Measurements from ENCODE around the gene SLC5A8.
"Not testable (repeated sequence)": the region's sequence is repeated elsewhere in the genome, so short reads cannot be mapped to it uniquely, and the experiment has no call there.

Gene SLC5A8

DNA sequence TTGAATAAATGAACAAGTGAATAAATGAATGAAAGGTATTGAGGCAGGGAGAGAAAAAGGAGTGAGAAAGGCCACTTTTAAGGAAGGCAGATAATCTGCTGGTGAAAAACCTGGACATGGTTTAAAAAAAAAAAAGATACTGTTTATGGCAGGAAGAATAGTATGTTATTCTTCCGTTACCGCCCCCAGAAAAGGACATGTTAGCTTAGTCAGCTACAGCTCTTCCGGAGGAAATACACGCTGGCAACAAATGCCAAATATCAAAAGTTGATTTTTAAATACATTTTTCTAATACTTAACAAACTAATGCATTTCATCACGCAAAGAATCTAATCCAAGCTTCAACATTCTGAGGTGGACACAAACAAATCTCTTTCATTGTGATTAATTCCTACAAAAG is 43.2 kb downstream of the SLC5A8 start:
- no peak for DNase-seq

DNA sequence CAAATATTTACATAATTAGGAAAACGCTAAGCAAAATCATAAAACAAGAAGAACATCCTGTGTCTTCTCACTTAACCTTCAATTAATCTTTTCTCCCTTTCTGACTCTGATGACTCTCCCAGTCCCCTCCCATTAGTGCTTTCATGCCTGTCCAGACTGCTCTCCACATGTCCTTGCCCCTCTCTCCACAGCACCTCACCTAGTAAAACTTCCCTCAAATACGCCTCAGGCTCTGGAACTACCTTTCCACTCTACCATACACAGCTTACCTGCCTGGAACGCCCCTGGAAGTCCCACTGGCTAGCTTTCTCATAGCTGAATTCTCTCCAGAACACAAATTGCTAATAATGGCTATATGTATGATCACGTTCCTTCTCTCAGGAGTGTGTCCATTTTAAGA is 44.7 kb downstream of the SLC5A8 start:
- no peak for DNase-seq

- not testable (repeated sequence) for DNase-seq
Observed at GRCh38 chr12:101145777-101146431, 64.1 kb downstream of the SLC5A8 start.

DNA sequence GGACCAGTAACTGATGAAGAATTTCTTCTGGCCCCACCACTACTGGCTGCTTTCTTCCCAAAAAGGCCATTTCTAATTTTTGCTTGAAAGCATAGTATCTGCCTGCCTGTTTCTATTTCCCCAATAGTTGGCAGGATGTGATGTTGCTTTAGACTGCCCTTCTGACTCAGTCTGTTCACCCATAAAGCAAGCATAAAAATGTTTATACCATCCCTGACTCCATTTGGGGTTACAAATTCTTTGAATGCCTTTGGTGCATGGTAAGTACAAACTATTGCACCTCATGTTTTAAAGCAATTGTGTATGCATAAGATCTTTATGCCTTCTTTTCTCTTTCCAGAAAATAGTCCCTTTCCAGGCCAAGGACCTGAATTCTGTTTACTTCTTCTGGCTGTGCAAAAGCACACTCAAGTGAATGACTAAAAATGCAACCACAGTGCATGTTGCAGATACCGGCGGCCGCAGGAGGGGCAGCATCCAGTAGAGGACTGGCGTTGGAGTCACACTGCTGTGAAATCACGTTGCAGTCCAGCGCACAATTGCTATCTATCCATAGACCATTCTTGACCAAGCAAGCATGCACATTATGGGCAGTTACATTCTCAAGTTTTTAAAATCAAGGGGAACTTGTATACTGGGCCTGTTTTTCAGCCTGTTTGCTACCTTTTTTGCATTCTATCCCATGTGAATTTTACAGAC is 82.4 kb downstream of the SLC5A8 start:
- DNase-seq = no peak

- no peak for DNase-seq
Observed at GRCh38 chr12:101117842-101118241, 92.2 kb downstream of the SLC5A8 start.

DNA sequence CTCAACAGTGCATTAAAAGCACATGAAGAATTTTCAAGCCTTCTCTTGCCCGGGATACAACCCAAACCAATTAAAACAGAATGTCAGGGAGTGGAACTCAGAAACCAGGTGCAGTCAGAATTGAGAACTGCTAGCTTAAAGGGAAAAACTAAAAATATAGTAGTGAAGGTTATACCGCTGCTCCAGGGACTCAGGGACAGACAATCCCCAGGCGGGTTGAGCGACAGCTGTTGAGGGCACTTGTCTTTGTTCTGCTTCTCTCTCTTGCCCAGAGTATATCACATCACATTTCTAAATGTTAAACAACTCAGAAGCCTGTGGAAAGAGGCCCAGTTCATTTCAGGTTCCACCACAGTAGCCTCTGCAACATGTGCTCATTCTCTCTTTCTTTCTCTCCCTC is 93.1 kb downstream of the SLC5A8 start:
- DNase-seq = no peak

GRCh38 chr12:101115326-101115725 is 94.7 kb downstream of the SLC5A8 start:
- no peak for DNase-seq

GRCh38 chr12:101111441-101111840 is 98.6 kb downstream of the SLC5A8 start:
- DNase-seq = no peak

GRCh38 chr12:101110866-101111265 is 99.2 kb downstream of the SLC5A8 start:
- no peak for DNase-seq

DNA sequence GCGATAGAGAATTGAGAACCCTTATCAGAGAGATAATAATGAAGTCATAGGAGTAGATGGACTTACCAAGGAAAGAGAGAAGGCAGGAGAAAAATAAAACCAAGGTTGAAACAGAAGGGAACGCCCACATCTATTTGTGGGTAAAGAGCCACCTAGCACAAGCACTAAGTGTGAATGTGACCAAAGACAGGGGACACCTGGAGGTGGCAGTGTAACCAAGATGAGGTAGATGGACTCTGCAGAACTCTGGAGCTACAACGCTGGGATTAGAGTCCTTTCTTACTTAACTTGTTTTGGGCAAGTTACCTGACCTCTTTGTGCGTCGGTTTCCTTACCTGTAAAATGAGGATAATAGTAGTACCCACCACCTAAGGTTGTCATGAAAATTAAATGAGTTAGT is 101.9 kb downstream of the SLC5A8 start:
- no peak for DNase-seq

GRCh38 chr12:101107032-101107763 is 102.8 kb downstream of the SLC5A8 start:
- DNase-seq = no peak
